Fibroblast of peridontal ligament (primary cell): ENCODE measurements around the gene SND1.

Experiments used
- DNase-seq: peaks from one replicate; pipeline ENCODE4 v3.0.0-alpha.2; 2010; ENCODE audit errors: extremely low read depth

Gene SND1

GRCh38 chr7:128136215-128136597 lies 484.2 kb downstream of the SND1 start:
- no peak for DNase-seq

- DNase-seq: peak; percentile 14
These were observed 485.2 kb downstream of the SND1 start for GRCh38 chr7:128137181-128137580.

- no peak for DNase-seq
These were observed 487.4 kb downstream of the SND1 start for GRCh38 chr7:128139406-128139805.

- DNase-seq: no peak
These were observed 489.7 kb downstream of the SND1 start for GRCh38 chr7:128141683-128142195.
